Measurements from ENCODE around the gene AGAP2.

DNA sequence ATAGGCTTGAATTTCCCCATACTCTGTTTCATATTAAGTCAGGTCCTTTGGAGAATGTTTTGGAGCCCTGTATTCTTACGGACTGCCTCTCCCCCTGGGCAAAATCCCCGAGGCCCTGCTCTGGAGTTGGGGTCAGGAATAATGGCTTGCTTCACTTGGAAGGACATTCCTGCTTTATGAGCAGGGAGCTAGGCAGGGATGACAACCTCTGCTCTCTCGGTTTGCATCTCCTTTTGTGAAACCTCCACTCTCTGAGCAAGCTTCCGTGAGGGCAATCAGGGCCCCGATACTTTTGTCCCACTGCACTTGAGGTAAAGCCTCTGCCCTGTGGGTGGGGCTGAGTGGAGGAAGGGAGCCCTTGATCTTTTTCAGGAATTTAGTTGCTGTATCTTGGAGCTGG is 25.3 kb downstream of the AGAP2 start:
- TF ChIP-seq, protein P1, sequence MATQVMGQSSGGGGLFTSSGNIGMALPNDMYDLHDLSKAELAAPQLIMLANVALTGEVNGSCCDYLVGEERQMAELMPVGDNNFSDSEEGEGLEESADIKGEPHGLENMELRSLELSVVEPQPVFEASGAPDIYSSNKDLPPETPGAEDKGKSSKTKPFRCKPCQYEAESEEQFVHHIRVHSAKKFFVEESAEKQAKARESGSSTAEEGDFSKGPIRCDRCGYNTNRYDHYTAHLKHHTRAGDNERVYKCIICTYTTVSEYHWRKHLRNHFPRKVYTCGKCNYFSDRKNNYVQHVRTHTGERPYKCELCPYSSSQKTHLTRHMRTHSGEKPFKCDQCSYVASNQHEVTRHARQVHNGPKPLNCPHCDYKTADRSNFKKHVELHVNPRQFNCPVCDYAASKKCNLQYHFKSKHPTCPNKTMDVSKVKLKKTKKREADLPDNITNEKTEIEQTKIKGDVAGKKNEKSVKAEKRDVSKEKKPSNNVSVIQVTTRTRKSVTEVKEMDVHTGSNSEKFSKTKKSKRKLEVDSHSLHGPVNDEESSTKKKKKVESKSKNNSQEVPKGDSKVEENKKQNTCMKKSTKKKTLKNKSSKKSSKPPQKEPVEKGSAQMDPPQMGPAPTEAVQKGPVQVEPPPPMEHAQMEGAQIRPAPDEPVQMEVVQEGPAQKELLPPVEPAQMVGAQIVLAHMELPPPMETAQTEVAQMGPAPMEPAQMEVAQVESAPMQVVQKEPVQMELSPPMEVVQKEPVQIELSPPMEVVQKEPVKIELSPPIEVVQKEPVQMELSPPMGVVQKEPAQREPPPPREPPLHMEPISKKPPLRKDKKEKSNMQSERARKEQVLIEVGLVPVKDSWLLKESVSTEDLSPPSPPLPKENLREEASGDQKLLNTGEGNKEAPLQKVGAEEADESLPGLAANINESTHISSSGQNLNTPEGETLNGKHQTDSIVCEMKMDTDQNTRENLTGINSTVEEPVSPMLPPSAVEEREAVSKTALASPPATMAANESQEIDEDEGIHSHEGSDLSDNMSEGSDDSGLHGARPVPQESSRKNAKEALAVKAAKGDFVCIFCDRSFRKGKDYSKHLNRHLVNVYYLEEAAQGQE (IDR thresholded peaks at IDR 0.05; ENCODE audit: insufficient replicate concordance, low read depth) = no peak
- TF ChIP-seq, protein P2, sequence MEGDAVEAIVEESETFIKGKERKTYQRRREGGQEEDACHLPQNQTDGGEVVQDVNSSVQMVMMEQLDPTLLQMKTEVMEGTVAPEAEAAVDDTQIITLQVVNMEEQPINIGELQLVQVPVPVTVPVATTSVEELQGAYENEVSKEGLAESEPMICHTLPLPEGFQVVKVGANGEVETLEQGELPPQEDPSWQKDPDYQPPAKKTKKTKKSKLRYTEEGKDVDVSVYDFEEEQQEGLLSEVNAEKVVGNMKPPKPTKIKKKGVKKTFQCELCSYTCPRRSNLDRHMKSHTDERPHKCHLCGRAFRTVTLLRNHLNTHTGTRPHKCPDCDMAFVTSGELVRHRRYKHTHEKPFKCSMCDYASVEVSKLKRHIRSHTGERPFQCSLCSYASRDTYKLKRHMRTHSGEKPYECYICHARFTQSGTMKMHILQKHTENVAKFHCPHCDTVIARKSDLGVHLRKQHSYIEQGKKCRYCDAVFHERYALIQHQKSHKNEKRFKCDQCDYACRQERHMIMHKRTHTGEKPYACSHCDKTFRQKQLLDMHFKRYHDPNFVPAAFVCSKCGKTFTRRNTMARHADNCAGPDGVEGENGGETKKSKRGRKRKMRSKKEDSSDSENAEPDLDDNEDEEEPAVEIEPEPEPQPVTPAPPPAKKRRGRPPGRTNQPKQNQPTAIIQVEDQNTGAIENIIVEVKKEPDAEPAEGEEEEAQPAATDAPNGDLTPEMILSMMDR (IDR thresholded peaks at IDR 0.05; ENCODE audit: insufficient read depth, low read length) = no peak
- TF ChIP-seq GABPA (IDR thresholded peaks at IDR 0.05; ENCODE audit: low read depth) (no peak), POLR2AphosphoS5 (IDR thresholded peaks at IDR 0.05; ENCODE audit: low read depth) (no peak), SPI1 (IDR thresholded peaks at IDR 0.05; ENCODE audit: borderline replicate concordance, low read depth) (no peak)

All from HL-60 (cell line).